Astrocyte of the spinal cord (primary cell): ENCODE results near the gene SOWAHC.

Experiments used
- DNase-seq: peaks from one replicate; pipeline ENCODE4 v3.0.0; 2011; ENCODE audit warnings: low read depth, low spot score
- H3K4me3 ChIP-seq: 2 replicates; pipeline ENCODE4 v1.5.1; 2011; ENCODE audit warnings: low read depth, mild to moderate bottlenecking, low read length, moderate library complexity
- in situ Hi-C: cut with HindIII; loops from 2 replicates; pipeline ENCODE4 v1.10.0; 2017; ENCODE audit warnings: low sequenced_read_pairs
- TF ChIP-seq, protein P1 (sequence below): IDR thresholded peaks from 2 replicates; pipeline ENCODE4 v1.5.1; 2012; ENCODE audit warnings: low read depth, mild to moderate bottlenecking, low read length, inconsistent platforms

The SOWAHC gene

DNA sequence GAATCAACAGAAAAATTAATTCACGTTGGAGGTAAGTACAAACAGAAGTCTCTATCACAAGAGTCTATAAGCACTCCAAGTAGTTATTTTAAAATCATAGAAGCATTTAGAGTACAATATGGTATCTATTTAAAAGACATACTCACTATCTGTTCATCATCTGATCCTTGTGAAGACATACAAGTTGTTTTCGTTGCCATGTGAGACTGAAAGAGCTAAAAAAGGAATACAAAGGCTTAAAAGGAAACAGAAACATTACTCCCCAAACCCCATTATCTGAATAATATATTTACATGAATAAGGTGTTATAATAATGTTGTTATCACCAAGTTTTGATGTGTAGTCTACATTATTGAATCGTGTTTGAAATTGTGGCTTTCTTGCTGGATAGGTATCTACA is 21.3 kb upstream of the SOWAHC start:
- DNase-seq, result no peak
- in situ Hi-C loops, result no loop called here
- TF ChIP-seq, protein P1, sequence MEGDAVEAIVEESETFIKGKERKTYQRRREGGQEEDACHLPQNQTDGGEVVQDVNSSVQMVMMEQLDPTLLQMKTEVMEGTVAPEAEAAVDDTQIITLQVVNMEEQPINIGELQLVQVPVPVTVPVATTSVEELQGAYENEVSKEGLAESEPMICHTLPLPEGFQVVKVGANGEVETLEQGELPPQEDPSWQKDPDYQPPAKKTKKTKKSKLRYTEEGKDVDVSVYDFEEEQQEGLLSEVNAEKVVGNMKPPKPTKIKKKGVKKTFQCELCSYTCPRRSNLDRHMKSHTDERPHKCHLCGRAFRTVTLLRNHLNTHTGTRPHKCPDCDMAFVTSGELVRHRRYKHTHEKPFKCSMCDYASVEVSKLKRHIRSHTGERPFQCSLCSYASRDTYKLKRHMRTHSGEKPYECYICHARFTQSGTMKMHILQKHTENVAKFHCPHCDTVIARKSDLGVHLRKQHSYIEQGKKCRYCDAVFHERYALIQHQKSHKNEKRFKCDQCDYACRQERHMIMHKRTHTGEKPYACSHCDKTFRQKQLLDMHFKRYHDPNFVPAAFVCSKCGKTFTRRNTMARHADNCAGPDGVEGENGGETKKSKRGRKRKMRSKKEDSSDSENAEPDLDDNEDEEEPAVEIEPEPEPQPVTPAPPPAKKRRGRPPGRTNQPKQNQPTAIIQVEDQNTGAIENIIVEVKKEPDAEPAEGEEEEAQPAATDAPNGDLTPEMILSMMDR, result no peak
- no peak overlapping the region for H3K4me3 ChIP-seq

DNA sequence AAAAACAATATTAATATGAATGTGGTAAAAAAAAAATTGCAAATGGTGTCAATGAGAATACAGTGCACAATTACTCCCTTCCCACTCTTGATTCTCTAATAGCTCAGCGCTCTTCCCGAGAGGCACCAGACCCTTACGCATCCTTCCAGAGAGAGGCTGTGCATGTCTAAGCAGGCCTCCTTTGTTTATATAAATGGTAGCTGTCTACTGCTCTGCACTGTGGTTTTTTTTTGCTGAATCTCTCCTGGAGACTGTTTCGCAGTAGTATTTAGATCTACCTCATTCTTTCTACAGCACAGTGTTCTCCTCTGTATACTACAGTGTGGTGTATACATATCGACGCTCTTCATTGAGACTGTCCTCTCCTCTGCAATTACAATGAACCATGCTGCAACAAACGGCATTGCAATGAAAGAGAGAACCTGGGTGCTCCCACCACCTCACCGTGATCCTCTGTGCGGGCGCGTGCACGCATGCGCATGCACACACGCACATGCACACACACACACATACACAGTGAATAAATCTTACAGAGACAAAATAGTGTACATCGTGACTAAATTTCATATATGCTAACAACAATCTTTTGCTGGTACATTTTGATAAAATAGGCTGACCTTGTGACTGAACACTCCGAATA is 19.8 kb upstream of the SOWAHC start:
- H3K4me3 ChIP-seq, result no peak overlapping the region
- peak; percentile 34 for DNase-seq
- in situ Hi-C loops, result no loop called here
- TF ChIP-seq, protein P1, result no peak

DNA sequence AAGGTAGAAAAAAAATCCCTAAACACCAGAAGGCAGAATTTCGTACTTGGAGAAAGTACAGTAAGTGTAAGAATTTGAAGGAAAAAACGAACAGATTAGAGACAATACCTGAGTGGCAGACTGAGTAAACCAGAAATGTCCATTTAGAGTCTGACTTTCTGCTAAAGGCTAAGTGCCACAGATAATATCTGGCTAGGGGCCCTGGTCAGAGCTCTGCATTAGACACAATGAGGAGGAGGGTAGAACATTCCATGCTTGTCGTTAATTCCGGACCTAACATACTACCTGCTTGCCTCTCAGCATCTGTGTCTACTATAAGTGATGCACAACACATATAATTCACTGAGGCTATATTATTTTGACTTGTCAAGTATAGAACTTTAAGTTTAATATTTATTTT is 18.5 kb upstream of the SOWAHC start:
- H3K4me3 ChIP-seq, result no peak overlapping the region
- in situ Hi-C loops, result no loop called here
- no peak for DNase-seq
- TF ChIP-seq, protein P1, result no peak

DNA sequence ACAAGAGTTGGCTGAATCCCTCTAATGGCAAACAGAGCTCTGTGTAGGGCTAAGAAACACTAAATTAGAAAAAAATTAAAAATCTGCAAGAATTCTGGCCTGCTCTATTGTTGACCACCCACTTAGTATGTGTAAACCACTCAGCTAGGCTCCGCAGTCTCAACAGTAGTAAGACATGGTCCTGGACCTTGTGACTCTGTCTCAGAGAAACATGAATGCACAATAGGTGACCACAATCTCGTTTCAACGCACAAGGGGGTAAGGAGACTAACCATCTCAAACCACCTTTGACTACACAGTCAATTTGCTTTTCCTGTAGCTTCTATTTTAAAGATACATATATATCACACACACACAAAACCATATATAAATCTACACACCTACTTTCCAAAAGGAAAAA is 16.9 kb upstream of the SOWAHC start:
- H3K4me3 ChIP-seq, result no peak overlapping the region
- TF ChIP-seq, protein P1, result no peak
- in situ Hi-C loops, result no loop called here
- DNase-seq, result no peak

DNA sequence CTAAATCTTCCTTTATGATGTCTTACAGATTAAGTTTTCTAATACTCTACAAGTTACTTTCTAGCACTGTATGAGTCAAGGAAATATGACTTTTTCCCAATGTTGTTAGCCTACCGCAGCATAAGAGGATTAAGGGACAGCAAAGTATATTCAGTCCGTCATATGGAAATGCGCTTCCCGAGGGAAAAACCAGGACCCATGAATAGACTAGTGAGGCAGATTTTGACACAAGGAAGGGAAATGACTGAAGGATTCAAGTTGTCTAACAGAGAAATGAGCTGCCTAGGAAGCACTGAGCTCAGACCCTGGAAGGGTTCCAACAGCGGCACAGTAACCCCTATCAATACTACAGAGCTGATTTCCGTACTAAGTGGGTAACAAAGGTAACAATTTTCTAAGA is 12.4 kb upstream of the SOWAHC start:
- H3K4me3 ChIP-seq, result no peak overlapping the region
- TF ChIP-seq, protein P1, result no peak
- in situ Hi-C loops, result no loop called here
- peak; percentile 22 for DNase-seq

DNA sequence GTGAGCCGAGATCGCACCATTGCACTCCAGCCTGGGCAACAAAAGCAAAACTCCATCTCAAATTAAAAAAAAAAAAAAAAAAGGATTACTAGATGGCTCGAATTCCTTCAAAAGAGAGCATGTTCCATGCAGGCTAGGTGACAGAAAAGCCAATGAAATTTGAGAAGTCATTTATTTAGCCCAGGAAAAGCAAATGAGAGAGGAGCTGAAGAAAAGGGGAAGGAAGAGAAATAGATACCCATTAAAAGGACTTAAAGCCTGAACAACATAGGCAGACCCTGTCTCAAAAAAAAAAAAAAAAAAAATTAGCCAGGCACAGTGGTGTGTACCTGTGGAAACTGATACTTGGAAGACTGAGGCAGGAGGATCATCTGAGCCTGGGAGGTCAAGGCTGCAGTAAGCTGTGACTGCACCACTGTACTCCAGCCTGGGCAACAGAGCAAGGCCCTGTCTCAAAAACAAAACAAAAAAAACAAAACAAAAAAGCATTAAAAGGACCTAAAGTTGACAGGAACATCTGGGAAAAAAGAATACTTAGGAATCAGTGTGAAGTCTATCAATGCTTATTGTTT is 11.5 kb upstream of the SOWAHC start:
- in situ Hi-C loops, result no loop called here
- no peak for DNase-seq

More for the DNA sequence above, 11.5 kb upstream of the SOWAHC start:
- TF ChIP-seq, protein P1, result no peak
- no peak overlapping the region for H3K4me3 ChIP-seq
